Measurements from ENCODE around the gene WBP1L.
A peak's percentile ranks its signal among the peaks of the same experiment; 100 is the strongest.
"Not testable (repeated sequence)": the region's sequence is repeated elsewhere in the genome, so short reads cannot be mapped to it uniquely, and the experiment has no call there.

Gene WBP1L

GRCh38 chr10:102814453-102814871, 70.7 kb downstream of the WBP1L start:
- no peak for DNase-seq

GRCh38 chr10:102814873-102815661, 71.3 kb downstream of the WBP1L start:
- DNase-seq = no peak

GRCh38 chr10:102815790-102816549, 72.2 kb downstream of the WBP1L start:
- no peak for DNase-seq

DNA sequence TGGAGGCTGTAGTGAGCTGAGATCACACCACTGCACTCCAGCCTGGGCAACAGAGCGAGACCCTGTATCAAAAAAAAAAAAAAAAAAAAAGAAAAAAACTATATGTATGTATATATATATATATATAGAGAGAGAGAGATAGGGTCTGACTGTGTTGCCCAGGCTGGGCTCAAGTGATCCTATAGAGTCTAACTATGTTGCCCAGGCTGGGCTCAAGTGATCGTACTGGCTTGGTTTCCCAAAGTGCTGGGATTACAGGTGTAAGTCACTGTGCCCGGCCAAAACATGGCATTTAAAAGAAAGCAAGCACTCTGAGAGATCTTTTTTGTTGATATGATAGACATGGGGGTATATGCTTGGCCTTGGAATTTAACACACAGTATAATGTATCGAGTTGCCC, 73.4 kb downstream of the WBP1L start:
- no peak for DNase-seq

DNA sequence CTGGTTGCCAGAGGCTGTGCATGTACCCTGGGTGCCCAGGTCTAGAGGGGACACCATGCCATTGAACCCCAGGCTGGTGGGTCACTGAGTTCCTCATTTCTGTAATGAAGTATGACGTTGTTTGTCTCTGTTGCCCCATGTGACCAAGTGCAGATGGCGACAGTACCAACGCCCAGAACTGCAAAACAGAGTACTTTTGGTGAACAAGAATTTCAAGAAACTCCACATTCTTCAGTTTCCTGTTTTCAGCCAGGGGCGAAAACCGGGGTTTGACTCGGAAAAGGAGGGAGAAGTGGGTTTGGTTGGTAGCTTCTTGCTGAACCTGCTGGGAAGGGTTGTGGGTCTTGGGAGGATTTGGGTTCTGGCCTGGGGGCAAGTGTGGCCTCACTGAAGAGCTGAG, 75.3 kb downstream of the WBP1L start:
- no peak for DNase-seq

DNA sequence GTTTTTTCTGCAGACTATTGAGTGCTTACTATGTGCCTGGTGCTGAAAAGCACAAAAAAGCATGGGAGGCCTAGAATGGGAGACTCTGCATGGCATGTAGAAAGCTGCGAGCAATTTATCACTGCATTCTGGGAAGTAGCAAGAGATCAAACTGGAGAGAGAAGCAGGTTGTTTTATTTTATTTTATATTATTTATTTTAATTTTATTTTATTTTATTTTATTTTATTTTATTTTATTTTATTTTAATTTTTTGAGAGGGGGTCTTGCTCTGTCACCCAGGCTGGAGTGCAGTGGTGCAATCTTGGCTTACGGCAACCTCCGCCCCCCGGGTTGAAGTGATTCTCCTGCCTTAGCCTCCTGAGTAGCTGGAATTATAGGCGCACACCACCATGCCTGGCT, 76.3 kb downstream of the WBP1L start:
- not testable (repeated sequence) for DNase-seq

GRCh38 chr10:102822222-102822621, 78.5 kb downstream of the WBP1L start:
- no peak for DNase-seq

- no peak for DNase-seq
Observed at GRCh38 chr10:102824664-102825063, 80.9 kb downstream of the WBP1L start.

GRCh38 chr10:102826148-102826796, 82.5 kb downstream of the WBP1L start:
- DNase-seq = no peak

DNA sequence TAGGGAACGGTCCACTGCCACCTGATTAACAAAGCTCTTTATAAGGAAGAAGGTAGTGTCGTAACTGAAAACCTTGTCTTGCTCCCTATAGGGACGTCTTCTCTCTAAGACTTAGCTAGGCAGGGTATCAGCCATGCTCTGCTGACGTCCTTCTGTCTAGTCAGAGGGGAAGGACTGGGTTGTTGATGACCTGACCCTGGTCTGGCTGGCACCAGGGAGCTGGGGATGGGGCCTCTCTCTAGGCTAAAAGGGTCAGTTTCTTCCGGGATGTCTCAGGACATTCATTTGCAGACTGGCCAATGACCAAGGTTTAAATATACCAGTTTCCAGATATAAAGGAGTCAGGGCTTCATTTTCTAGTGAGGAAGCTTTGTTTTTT, 83.8 kb downstream of the WBP1L start:
- DNase-seq = no peak

GRCh38 chr10:102831322-102832071, 87.7 kb downstream of the WBP1L start:
- DNase-seq = no peak

DNA sequence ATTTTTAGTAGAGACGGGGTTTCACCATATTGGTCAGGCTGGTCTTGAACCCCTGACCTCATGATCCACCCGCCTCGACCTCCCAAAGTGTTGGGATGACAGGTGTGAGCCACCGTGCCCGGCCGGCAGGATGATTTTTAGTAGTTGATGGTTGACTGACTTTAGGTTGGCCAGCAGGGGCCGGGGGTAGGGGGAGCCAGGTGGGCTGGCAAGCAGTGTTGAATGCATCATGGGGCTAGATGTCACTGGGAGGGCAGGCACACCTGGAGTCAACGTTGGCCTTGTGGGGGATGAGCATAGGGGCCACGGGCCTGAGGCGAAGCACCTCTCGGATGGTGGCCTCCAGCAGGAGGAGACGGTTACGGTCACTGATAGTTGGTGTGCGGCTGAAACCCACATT, 88.5 kb downstream of the WBP1L start:
- no peak for DNase-seq

DNA sequence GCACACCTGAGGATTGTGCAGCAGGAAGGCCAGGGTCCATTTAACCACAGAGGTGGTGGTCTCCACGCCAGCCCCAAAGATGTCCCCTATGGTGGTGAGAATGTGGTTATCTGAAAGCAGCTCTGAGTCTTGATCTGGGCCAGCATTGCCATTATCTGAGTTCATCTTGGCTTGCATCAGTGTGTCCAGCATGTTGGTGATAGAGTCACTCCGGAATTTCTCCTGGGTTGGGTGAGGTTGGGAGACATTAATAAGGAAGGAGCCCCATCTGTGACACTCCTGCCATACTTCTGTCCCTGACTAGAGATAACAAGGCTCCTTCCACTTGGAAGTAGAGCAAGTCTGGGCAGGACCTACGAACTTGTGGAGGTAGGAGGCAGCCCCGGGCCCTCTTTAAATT, 89.2 kb downstream of the WBP1L start:
- no peak for DNase-seq

DNA sequence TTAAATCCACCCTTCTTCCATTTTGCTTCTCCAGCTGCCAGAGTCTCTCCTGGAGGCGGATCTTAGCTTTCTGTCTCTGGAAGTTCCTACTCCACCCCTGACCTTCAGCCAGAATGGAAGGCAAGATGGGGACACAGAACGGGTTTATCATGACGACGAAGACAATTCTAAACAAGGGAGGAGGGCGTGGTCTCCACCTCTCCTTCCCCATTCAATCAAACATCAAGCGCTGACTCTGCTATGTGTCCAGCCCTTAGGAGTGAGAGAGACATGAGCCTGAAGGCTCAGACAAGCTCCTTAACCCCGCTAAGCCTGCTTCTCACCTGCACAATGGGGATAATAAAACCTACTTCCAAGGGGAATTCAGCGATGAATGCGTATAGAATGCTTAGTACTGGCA, 90.4 kb downstream of the WBP1L start:
- no peak for DNase-seq

DNA sequence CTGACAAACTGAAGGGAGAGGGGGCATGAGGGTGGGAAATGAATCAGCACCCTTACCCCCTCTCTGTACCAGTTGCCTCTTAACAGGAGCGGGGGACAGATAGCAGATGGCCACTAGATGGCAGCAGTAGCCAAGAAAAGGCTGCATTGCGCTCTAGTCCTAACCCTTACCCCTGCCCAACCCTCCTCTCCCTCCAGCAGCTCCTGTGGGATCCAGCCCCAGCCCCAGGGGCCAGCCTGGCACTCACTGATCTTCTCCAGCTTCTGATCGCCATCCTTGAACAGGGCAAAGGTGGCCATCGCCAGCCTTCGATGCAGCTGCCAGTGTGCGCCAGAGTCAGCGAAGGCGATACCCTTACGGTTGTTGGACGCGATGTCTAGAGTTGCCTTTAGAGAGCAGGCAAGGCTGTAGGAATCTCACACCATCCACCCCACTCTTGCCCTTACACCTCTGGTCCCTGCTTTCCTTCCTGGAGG, 91.3 kb downstream of the WBP1L start:
- peak; percentile 72 for DNase-seq

DNA sequence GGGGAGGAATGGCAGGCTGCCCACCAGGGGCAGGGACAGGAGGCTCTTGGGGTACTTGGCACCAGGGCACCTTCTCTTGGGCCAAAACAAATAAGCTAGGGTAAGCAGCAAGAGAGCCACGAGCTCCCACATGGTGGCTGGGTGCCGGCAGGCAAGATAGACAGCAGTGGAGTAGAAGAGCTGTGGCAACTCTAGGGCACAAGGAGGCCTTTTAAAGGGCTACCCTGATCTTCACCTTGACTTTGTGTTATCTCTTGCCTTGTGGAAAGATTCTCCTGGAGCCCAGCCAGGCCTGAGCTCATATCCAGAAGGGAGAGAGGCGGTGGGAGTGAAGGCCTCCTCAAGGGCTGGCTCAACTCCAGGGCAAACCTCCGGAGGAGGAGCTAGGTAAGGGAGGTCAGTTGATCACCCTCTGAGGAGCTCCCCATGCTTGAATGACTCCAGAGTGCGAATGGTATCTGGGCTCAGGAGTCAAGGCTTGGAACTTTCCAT, 93.5 kb downstream of the WBP1L start, which contains the start of gene CYP17A1:
CYP17A1 (minus strand) TSS at position 184 of the 492 bp plus-strand sequence; CDS start at position 132, 52 bp downstream.
- no peak for DNase-seq

DNA sequence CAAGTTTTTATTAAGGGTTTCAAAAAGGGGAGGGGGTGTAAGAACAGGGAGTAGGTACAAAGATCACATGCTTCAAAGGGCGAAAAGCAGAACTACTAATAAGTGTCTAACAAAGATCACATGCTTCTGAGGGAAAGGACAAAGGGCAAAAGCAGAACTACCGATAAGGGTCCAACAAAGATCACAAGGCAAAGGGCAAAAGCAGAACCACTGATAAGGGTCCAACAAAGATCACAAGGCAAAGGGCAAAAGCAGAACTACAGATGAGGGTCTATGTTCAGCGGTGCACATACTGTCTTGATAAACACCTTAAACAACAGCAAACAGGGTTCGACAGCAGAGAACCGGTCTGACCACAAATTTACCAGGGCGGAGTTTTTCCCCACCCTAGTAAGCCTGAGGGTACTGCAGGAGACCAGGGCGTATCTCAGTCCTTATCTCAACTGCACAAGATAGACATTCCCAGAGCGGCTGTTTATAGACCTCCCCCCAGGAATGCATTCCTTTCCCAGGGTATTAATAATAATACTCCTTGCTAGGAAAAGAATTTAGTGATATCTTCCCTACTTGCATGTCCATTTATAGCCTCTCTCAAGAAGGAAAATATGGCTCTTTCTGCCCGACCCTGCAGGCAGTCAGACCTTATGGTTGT, 94.7 kb downstream of the WBP1L start:
- not testable (repeated sequence) for DNase-seq

GRCh38 chr10:102841827-102842345, 98.1 kb downstream of the WBP1L start:
- no peak for DNase-seq

- not testable (repeated sequence) for DNase-seq
Observed at GRCh38 chr10:102843139-102843538, 99.4 kb downstream of the WBP1L start.

GRCh38 chr10:102844190-102844776, 100.5 kb downstream of the WBP1L start:
- not testable (repeated sequence) for DNase-seq

DNA sequence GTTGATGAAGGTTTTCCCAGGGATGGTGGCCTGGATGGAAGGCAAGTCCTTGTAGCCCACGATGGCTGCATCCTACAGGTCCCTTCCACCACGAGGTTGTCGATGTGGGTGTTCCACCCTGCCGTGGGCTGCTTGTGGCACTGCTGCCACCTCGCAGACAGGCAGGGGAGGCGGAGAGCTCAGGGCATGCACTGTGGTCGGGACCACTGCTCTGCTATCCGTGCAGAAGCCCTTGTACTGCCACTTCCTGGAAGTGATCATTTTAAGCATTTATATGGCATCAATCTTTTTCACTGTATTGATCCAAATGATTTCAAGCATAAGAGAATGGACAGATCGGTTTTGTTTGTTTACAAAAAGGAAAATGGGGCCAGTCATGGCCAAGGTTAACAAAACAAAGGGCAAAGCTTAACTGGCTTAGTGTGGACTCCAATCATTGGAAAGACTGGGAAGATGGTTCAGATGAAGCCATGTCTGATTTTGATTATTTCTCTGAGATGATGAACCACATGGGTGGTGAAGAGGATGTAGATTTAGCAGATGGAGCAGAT, 101.7 kb downstream of the WBP1L start:
- no peak for DNase-seq
